ENCODE results near the gene MAP3K12.

Gene MAP3K12

GRCh38 chr12:53430116-53430515 lies 69.1 kb downstream of the MAP3K12 start:
- no peak for DNase-seq

Data from NCI-H1436 (cell line).